AG10803 (cell line): ENCODE results near the gene KCNQ1.

ENCODE experiments used
- DNase-seq: peaks from one replicate; pipeline ENCODE4 v3.0.0; 2010; ENCODE audit warnings: low read depth
- H3K4me3 ChIP-seq: 2 replicates; pipeline ENCODE4 v1.5.1; 2011; ENCODE audit warnings: mild to moderate bottlenecking, low read length, control low read depth
- TF ChIP-seq, protein P1 (sequence below): conservative IDR thresholded peaks from 2 replicates; pipeline ENCODE4 v1.5.1; 2011; ENCODE audit warnings: mild to moderate bottlenecking, low read length, control low read depth, inconsistent platforms

KCNQ1 gene

DNA sequence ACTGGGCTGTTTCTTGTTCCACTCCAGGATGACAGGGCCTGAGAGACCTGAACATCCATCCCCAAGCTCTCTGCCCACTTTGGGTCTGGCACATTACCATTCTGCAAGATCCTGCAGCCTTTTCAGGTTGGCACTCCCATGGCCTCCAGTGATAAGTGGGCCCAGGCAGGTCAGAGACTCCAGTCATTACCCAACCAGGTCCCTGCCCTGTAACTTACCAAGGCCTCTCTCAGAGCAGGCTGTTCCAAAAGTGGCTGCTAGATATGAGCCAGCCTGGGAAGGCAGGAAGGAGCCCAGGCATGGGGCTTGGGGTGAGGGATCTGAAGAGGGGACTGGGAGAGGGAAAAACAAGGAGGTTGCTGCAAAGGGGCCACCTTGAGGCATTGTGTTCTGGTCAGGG, 219.1 kb downstream of the KCNQ1 start:
- DNase-seq, result no peak
- H3K4me3 ChIP-seq, result no peak overlapping the region
- TF ChIP-seq, protein P1, sequence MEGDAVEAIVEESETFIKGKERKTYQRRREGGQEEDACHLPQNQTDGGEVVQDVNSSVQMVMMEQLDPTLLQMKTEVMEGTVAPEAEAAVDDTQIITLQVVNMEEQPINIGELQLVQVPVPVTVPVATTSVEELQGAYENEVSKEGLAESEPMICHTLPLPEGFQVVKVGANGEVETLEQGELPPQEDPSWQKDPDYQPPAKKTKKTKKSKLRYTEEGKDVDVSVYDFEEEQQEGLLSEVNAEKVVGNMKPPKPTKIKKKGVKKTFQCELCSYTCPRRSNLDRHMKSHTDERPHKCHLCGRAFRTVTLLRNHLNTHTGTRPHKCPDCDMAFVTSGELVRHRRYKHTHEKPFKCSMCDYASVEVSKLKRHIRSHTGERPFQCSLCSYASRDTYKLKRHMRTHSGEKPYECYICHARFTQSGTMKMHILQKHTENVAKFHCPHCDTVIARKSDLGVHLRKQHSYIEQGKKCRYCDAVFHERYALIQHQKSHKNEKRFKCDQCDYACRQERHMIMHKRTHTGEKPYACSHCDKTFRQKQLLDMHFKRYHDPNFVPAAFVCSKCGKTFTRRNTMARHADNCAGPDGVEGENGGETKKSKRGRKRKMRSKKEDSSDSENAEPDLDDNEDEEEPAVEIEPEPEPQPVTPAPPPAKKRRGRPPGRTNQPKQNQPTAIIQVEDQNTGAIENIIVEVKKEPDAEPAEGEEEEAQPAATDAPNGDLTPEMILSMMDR, result no peak

DNA sequence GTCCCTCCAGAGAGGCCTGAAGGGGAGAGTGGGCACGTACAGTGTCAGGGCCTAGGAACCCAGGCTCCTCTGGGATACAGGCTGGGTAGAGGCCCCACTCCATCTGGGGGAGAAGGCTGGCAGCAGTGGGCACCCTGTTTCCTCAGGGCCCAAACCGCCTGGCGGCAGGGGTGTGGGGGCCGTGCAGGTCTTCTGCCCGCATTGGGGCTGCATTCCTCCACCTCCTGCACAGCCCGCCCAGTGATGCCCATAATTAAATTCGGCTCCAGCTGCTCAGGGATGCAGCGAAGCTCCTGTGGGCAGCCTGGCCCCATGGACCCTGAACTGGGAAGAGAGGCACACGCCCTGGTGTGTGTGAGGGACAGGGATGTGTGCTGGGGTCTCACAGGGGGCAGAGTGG, 219.6 kb downstream of the KCNQ1 start:
- TF ChIP-seq, protein P1, result no peak
- DNase-seq, result no peak
- no peak overlapping the region for H3K4me3 ChIP-seq

DNA sequence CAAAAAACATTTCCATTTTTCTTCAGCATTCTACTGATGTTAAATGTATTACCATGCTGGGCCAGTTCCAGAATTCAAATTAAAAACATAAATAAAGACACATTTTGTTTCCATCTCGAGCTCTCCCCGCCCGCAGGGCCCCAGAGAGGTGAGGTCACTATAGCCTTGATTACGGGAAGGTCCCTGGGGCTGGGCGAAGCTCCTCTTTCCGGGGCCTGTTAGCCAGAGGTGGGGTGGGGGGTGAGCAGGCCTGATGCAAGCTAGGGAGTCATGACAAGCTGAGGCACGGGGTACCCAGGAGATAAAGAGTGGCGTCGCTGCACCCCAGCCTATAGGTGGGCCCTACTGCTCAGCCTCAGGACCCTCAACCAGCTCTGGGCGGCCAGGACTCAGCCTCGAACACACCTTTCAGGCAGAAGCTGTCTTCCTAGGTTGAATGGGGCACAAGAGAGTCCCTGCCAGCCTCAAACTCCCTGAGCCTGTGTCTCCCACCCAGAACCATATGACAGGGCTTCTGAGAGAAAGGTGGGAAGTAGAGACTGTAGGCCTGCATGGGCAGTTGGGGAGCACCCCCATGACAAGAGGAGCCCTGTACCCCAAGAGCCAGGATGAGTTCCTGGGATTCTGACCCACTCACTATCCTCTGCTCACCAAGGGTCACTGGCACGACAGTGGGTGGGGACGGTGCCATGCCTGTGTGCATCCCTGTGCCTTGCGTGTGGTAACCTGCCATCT, 220.2 kb downstream of the KCNQ1 start:
- no peak for DNase-seq
- TF ChIP-seq, protein P1, result no peak
- H3K4me3 ChIP-seq, result no peak overlapping the region

DNA sequence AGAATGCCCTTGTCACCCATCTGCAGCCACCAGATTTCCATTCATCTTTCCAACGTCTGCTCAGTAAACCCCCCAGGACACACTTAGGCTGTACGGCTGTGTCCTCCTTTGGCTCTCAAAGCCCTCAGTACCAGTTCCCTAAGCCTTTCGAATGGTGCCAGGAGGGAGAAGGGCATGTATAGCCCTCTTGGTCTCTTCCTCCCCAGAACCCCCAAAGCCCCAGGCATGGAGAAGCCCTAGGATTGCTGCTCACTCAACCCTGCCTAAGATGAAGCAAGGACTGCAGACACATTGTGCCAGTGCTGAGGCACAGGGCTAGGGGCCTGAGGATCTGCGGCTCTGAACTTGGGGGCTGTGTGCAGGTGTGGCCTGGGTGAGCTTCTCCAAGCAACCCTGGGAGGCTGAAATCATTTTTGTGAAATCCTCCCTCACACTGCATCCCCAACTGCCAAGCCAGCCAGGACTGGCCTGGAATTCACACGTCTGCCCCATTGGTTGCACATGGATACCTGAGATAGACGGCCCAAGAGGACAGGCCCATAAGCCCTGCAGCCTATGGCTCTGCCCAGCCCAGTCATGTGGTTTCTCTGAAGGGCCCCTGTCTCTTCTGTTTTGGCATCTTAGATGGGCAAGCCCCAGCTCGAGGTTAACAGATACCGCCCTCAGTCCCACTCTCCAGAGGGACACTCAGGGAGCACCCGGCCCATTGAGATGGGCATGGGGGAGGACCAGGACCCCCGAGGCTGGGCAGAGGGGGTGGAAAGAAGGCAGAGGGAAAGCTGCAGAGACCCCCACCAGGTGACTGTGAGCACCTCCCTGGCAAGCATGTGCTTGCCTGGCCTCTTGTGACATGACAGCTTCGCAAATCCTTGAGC, 221.0 kb downstream of the KCNQ1 start:
- H3K4me3 ChIP-seq, result no peak overlapping the region
- DNase-seq, result no peak
- TF ChIP-seq, protein P1, result no peak

DNA sequence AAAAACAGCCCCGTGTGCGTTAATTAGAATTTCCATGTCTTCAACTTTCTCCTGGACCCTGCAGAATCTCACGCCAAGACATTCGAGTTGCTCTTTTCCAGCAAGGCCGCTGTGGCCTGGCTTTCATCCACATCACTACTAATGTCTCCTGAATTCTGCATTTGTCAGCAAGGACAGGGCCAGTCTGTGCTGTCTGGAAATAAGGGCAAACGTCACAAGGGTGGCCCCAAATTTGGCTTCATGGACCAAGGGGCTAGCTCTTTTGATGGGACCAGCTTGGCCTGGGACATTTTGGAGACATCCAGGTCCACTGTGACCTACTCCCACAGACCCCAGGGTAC, 221.6 kb downstream of the KCNQ1 start:
- DNase-seq, result no peak
- TF ChIP-seq, protein P1, result no peak
- no peak overlapping the region for H3K4me3 ChIP-seq

DNA sequence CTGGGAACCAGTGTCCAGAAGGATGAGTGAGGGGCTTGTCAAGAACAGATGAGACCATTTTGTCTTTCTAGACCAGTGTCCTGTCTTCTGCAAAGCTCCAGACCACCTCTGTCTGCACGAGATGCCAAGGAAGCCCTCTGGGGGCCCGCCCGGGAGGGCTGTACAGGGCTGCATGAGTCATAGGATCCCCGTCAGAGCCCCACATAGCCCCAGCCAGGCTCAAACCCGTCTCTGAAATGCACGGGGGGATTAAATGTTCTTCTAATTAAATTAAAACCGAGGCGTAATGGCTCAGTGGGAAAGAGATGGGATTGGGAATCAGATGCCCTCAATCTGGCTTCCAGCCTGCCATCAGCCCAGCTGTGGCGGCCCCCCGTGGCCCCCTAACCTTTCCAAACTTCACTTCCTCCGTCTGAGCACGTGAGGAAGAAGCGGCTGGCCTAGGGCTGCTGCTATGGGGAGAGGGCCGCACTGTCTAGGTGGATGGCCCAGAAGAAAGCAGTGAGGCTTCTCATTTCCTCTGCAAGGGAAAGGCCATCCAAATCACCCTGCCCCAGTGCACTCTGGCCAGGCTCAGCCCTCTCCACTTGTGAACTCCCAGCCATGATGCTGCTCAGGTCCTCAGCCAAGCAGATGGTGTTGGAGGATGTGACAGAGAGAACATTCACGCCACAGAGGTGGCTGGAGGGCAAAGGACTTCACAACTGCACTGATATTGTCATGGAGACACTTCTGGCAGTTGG, 222.2 kb downstream of the KCNQ1 start:
- no peak for DNase-seq

More for the DNA sequence above, 222.2 kb downstream of the KCNQ1 start:
- TF ChIP-seq, protein P1, result no peak
- H3K4me3 ChIP-seq, result no peak overlapping the region
